HK-2 (cell line): Measurements from ENCODE around the gene LRFN4.

Experiments used
- DNase-seq: peaks from one replicate; pipeline ENCODE4 v3.0.0-alpha.2; 2018; ENCODE audit not compliant: unreplicated experiment

LRFN4 gene

GRCh38 chr11:66889960-66890359 lies 33.1 kb downstream of the LRFN4 start:
- no peak for DNase-seq

- peak; percentile 68 for DNase-seq
These were observed 35.2 kb downstream of the LRFN4 start for GRCh38 chr11:66891851-66892660.

- no peak for DNase-seq
These were observed 36.0 kb downstream of the LRFN4 start for GRCh38 chr11:66892911-66893310.

GRCh38 chr11:66894141-66894540 lies 37.3 kb downstream of the LRFN4 start:
- DNase-seq, result no peak

GRCh38 chr11:66901964-66902390 lies 45.1 kb downstream of the LRFN4 start:
- DNase-seq, result no peak

- no peak for DNase-seq
These were observed 45.8 kb downstream of the LRFN4 start for GRCh38 chr11:66902486-66903177.

- DNase-seq, result no peak
These were observed 47.2 kb downstream of the LRFN4 start for GRCh38 chr11:66904055-66904454.

- no peak for DNase-seq
These were observed 47.7 kb downstream of the LRFN4 start for GRCh38 chr11:66904561-66904960.

GRCh38 chr11:66904981-66905521 lies 48.2 kb downstream of the LRFN4 start:
- no peak for DNase-seq

- DNase-seq, result no peak
These were observed 48.8 kb downstream of the LRFN4 start for GRCh38 chr11:66905631-66906030.

GRCh38 chr11:66906061-66906733 lies 49.3 kb downstream of the LRFN4 start:
- no peak for DNase-seq

- no peak for DNase-seq
These were observed 51.1 kb downstream of the LRFN4 start for GRCh38 chr11:66907751-66908630.

GRCh38 chr11:66909181-66909580 lies 52.3 kb downstream of the LRFN4 start:
- DNase-seq, result no peak

GRCh38 chr11:66910016-66910415 lies 53.2 kb downstream of the LRFN4 start:
- DNase-seq, result no peak
